Measurements from ENCODE around the gene CHD6. TPM values are rescaled to one million over a fixed set of nuclear protein-coding genes. Genes with fewer than 3 reads are reported as not detected.
A peak's percentile ranks its signal among the peaks of the same experiment; 100 is the strongest.

The CHD6 gene
- total RNA-seq, 1 experiment from 2014 or later = 8.5 TPM

DNA sequence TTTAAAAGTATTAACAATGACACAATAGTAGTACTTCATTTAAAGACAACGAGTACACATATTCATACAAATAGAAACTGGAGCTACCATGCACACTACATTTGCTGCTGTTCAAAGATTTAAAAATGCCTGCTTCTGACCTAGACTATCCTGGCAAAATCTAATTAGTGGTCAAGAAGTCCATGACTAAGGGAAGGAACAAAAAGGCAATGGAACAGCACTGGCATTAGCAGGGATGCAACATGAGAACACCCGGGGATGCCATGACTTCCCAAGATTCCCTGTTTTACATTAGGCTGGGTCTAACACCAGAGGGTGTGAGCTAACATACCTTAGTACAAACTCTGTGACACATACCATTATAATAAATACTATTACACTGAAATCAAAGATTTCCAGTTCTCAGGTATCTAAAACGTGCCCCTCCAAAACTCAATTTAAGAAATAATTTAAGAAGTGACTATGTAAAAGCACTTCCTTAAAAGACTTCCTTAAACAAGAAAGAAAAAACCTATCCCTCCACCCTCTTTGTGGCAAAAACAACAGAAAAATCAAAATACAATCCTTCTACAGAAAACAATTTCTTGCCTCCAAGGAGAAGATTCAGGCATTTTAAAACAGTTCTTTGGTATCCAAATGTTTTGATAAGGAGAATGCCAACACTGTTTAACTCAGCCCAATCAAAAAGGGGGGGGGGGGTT lies 25.5 kb downstream of the CHD6 start:
- peak; percentile 13 for DNase-seq (ENCODE audit: low spot score)

- DNase-seq (ENCODE audit: low spot score) = no peak
These were observed 30.2 kb downstream of the CHD6 start for GRCh38 chr20:41587956-41588355.

GRCh38 chr20:41587523-41587922 lies 30.7 kb downstream of the CHD6 start:
- DNase-seq (ENCODE audit: low spot score) = no peak

DNA sequence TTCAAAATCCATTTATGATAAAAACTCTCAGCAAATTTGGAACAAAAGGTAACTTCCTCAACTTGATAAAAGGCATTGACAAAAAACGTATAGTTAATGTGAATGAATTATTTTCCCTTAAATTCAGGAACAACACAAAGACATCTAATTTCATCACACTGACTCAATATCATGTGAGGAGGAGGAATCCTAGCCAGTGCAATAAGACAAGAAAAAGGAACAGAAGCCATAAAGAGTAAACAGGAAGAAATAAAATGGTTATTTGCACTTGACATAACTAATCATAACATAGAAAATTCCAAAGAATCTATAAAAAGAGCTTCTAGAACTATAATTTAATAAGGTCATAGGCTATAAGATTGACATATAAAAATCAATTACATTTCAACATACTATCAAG lies 31.4 kb downstream of the CHD6 start:
- no peak for DNase-seq (ENCODE audit: low spot score)

- DNase-seq (ENCODE audit: low spot score) = no peak
These were observed 37.8 kb downstream of the CHD6 start for GRCh38 chr20:41580350-41580749.

- DNase-seq (ENCODE audit: low spot score) = no peak
These were observed 40.8 kb downstream of the CHD6 start for GRCh38 chr20:41577129-41578009.

- no peak for DNase-seq (ENCODE audit: low spot score)
These were observed 42.8 kb downstream of the CHD6 start for GRCh38 chr20:41575412-41575811.

- DNase-seq (ENCODE audit: low spot score) = no peak
These were observed 43.3 kb downstream of the CHD6 start for GRCh38 chr20:41574802-41575389.

- no peak for DNase-seq (ENCODE audit: low spot score)
These were observed 44.2 kb downstream of the CHD6 start for GRCh38 chr20:41573955-41574354.

DNA sequence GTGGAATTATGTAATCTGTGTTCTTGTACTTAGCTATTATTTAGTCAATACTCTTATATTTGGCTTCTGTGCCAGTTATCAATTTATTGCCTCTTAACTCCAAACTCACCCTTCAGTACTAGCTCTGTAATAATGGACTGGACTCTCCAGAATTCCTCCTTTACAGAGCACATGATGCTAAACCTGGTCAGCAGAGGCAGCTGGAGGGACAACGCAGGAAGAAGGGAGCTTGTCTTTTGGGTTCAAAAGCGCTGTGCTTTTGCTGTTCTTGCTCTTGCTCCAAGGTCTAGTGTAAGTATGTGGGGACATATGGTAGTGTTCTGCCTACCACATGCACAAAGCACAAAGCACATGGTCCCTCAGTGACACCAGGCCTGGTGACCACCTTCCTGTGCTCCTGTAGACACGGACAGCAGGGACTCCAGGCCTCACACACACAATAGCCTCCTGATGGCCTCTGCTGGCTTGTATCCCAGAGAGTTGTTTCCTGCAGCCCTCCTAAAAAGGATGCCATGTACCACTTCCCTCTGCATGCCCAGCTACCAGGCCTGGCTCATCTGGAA lies 46.1 kb downstream of the CHD6 start:
- no peak for DNase-seq (ENCODE audit: low spot score)

- DNase-seq (ENCODE audit: low spot score) = no peak
These were observed 47.2 kb downstream of the CHD6 start for GRCh38 chr20:41571006-41571405.

DNA sequence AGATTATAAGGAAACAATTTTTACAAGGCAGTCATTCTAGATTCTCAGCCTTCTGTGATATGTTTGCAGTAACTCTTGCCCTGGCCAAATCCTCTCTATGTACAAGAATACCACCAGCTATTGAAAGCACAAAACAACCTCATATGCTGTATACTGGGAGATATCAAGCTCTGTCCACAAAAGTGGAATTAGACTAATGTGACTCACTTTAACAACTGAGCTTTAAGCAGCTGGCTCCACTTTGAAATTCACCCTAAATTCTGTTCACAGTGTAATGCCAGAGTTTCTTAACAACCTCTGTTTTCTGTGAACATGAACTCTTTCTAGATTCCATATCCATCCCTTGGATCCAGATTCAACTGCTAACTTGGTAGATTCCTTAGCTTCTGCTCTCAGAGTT lies 47.6 kb downstream of the CHD6 start:
- no peak for DNase-seq (ENCODE audit: low spot score)

DNA sequence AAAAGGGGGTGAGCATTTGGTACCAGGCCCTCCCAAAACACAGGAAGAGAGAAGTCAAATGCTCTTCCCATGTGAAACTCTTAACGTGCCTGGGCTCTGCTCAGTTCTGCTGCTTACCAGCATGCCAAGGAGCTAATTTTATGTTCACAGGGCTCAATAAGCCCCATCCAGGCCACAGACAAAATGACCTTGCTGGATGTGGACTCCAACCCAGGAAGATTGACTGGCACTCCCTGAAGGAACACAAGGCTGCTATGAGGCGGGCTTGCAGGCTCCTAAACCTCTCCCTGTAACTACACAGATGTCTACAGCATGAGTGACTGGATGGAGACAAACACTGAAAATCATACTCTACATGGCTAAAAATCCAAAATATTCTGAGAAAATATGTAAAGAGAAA lies 50.6 kb downstream of the CHD6 start:
- DNase-seq (ENCODE audit: low spot score) = no peak

DNA sequence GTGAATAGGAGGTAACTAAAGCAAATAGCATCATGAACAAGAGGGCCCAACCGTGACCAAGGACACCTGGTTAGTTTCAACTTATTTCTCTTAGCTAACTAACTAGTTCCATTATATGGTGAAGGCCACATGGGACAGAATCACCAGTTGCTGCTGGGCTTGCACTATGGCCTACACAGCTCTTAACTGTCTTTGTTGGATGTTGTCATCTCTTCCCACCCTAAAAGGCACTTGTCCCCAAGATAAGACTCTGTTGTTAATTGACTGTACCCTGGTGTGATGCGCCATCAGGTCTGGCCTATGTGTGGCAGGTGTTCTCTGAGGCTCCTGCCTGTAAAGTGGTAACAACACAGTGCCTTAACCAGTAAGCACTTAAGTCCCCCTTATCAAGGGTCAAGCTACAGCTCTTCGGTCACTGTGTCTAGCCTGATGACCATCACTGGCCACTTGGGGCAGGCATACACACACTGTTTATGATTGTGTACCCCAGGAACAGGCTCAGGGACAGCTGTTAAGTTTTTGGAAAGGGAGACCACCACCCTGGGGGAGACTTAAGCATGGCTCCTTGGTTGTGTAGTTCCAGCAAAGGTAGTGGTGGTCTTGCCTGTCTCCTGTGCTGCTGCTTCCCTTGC lies 51.2 kb downstream of the CHD6 start:
- DNase-seq (ENCODE audit: low spot score) = no peak

DNA sequence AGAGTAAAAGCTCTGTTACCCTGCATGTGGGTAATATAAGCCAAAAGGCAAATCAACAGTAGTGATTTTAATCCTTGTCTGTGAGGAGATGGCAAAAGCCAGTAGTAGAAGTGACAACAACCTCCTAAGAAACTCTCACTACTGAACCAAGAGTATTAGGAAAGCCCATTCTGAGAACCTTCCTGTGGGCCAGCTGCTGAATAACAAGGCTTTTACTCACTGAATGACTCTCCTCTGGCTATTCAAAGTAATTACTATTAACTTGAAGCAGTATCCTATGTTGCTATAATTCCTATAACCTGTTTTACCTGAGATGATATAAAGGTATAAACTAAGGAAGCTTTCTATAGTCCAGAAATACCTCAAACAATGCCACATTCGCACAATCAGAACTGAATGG lies 55.1 kb downstream of the CHD6 start:
- DNase-seq (ENCODE audit: low spot score) = no peak

GRCh38 chr20:41560970-41561369 lies 57.2 kb downstream of the CHD6 start:
- no peak for DNase-seq (ENCODE audit: low spot score)

DNA sequence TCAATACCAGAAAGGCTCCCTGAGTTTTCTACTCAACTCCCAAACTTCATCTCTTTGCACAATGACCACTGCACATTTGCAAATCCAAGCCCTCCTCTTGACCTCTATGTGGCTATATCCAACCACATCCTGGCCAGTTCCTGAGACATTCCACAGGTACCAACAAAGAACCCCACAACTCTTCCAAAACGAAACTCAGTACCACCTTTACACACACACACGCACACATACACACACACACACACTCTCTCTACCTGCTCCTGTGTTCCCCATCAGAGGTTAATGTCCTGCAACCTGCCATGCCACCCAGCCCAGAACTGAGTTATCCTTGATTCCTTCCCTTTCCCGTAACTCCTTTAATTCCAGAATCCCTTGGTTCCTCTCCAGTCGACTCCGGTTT lies 58.5 kb downstream of the CHD6 start:
- no peak for DNase-seq (ENCODE audit: low spot score)

DNA sequence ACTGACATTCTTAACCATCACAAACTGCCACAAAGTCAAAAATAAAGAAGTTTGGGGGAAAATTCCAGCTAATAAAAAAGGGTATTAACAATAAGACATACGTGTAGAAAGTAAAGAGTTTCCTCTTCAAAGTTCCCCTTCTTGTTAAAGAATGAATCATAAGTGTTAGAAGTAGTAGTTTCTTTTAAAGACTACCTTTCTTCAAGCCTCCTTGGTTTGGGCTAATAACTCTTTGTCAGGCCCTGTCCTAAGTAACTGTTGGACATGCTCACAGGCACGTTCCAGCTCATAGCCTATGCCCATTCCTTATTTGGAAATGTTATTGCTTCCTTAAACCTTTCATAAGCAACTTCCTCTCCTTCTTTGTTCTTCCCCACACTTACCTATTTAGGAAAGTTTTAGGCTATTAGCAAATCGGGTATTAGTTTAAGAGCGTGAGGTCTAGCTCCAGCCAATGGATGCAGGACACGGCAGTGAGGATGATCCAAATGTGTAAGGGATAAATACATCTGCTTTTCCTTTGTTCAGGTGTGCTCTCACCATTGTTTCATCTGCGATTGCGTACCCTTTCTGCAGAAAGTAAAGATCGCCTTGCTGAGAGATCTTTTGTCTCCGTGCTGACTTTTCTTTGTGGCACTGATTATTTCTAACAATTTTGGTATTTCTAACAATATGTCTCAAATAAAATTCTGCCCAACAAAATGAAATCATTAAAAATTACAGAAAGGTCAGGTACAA lies 64.9 kb downstream of the CHD6 start:
- DNase-seq (ENCODE audit: low spot score) = no peak

DNA sequence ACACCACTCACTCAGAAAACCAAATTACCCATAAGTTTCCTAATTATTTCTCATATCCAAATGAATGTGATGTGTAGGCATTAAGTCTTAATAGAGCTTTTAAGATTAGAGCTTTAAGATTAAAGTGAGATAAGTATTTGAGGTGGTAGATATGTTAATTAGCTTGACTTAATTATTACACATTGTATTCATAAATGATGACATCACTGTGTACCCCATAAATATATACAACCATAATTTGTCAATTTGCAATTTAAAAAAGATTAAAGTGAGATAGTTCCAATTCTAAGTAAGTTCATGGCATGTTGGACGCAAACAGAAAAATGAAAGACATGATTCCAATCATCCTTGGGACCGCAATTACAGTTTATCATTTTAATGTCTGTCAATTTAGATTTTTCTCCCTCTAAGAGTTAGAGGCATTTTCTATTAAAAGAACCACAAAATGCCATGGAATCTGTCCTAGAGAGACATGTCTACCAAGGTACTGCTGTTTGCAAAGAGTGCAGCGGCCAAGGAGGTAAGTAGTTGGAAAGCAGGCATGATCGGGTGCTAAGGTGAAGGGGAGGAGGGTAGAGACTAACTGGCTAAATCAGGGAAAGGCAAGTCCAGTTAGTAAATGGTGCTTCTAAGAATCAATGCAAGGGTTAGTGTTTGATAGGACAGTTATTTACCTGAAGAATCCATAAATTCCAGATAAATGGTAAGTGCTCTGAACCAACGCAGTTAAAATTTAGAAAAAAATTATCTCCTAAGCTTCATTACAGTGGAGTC lies 65.7 kb downstream of the CHD6 start:
- no peak for DNase-seq (ENCODE audit: low spot score)

GRCh38 chr20:41551011-41551705 lies 67.0 kb downstream of the CHD6 start:
- DNase-seq (ENCODE audit: low spot score) = no peak
